Measurements from ENCODE around the gene TRABD2B.

Gene TRABD2B

DNA sequence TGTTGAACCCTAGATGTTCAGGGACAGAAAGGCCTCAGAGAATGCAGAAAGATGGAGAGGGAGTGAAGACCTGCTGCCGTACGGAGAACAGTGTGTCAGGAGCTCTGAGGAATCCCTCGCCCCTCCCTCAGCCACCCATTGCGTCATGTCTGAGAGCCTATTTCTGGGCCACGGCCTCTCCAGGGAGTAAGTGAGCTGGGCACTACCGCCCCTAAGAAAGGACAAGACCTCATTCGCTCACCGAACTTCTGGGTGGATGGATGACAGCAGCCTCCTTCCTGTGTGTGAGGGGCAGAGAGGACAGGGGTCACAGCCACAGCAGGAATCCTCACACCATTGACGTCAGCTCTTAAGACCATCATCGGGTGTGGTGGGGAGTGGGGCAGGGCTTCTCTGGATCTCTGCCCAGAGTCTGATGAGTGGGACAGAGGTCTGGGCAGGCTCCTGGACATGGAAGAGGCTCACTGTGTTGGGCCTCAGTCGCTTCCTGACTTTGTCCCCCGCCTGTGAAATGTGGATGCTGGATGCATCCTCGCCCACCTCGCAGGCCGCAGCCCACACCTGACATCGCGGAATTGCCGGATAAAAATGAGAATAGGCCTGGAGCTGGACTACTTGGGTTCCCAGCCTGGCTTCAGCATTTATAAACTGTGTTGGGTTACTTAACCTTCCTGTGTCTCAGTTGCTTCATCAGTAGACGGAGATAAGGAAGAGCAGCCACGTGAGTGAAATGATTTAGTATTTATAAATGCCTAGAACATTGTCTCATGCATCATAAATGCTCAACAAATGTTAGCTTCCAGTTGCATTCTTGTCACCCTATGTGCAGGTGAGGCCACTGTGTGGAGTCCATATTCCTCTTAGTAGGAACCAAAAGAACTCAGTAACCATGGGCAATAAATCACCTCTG is 238.6 kb downstream of the TRABD2B start:
- no peak for TF ChIP-seq RAD21 (IDR thresholded peaks at IDR 0.05; ENCODE audit: low read depth)
- no peak for TF ChIP-seq NFIC (IDR thresholded peaks at IDR 0.05)
- TF ChIP-seq EP300 (IDR thresholded peaks at IDR 0.05; ENCODE audit: borderline replicate concordance), result no peak
- TF ChIP-seq, protein P1, sequence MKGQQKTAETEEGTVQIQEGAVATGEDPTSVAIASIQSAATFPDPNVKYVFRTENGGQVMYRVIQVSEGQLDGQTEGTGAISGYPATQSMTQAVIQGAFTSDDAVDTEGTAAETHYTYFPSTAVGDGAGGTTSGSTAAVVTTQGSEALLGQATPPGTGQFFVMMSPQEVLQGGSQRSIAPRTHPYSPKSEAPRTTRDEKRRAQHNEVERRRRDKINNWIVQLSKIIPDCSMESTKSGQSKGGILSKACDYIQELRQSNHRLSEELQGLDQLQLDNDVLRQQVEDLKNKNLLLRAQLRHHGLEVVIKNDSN (IDR thresholded peaks at IDR 0.05), result no peak
- no peak for TF ChIP-seq YY1 (IDR thresholded peaks at IDR 0.05; ENCODE audit: low read depth)
- no peak for TF ChIP-seq TCF12 (IDR thresholded peaks at IDR 0.05; ENCODE audit: low read depth)
- no peak for TF ChIP-seq TEAD4 (IDR thresholded peaks at IDR 0.05)
- TF ChIP-seq CEBPB (IDR thresholded peaks at IDR 0.05), result no peak
- TF ChIP-seq CREB1 (IDR thresholded peaks at IDR 0.05; ENCODE audit: low read depth), result no peak
- TF ChIP-seq FOXM1 (IDR thresholded peaks at IDR 0.05; ENCODE audit: borderline replicate concordance, low read depth), result no peak
- no peak for TF ChIP-seq TAF1 (IDR thresholded peaks at IDR 0.05; ENCODE audit: low read depth)
- TF ChIP-seq, protein P2, sequence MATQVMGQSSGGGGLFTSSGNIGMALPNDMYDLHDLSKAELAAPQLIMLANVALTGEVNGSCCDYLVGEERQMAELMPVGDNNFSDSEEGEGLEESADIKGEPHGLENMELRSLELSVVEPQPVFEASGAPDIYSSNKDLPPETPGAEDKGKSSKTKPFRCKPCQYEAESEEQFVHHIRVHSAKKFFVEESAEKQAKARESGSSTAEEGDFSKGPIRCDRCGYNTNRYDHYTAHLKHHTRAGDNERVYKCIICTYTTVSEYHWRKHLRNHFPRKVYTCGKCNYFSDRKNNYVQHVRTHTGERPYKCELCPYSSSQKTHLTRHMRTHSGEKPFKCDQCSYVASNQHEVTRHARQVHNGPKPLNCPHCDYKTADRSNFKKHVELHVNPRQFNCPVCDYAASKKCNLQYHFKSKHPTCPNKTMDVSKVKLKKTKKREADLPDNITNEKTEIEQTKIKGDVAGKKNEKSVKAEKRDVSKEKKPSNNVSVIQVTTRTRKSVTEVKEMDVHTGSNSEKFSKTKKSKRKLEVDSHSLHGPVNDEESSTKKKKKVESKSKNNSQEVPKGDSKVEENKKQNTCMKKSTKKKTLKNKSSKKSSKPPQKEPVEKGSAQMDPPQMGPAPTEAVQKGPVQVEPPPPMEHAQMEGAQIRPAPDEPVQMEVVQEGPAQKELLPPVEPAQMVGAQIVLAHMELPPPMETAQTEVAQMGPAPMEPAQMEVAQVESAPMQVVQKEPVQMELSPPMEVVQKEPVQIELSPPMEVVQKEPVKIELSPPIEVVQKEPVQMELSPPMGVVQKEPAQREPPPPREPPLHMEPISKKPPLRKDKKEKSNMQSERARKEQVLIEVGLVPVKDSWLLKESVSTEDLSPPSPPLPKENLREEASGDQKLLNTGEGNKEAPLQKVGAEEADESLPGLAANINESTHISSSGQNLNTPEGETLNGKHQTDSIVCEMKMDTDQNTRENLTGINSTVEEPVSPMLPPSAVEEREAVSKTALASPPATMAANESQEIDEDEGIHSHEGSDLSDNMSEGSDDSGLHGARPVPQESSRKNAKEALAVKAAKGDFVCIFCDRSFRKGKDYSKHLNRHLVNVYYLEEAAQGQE (IDR thresholded peaks at IDR 0.05; ENCODE audit: low read depth), result no peak

DNA sequence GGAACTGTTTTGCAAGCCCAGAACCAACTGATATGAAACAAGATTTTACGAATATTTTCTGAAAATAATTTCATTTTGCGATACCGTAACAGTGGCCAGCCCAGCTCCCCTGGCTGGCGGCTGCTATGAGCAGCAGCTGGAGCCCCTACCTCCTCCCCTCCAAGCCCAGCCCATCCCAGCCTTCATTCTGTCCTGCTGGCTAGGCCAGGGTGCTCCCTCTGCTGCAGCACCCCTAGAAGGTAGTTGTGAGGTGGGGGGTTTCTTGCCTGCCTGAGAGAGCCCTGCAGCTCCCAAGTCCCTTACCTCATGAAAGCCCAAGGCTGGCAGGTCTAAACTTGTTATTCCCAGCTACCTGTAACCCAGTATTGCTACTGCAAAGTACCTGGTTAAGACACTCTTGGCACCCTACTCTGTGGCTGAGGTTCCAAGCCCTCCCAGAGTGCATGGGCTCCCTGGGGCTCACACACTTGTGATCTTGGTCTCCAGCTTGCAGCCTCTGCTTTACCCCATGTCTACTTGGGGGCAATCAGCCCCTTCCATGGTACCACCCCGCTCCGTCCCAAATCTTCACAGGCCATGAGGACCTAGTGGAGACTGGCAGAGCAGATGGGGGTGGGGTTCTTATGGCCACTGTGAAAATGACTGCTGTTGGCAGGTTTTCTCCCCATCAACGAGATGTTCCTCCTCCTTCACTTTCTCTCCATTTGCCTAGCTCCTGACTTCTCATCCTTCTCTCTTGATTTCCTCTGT is 239.8 kb downstream of the TRABD2B start:
- no peak for TF ChIP-seq RAD21 (IDR thresholded peaks at IDR 0.05; ENCODE audit: low read depth)
- TF ChIP-seq, protein P1 (IDR thresholded peaks at IDR 0.05), result no peak
- no peak for TF ChIP-seq FOXM1 (IDR thresholded peaks at IDR 0.05; ENCODE audit: borderline replicate concordance, low read depth)
- no peak for TF ChIP-seq TAF1 (IDR thresholded peaks at IDR 0.05; ENCODE audit: low read depth)
- TF ChIP-seq TCF12 (IDR thresholded peaks at IDR 0.05; ENCODE audit: low read depth), result no peak

DNA sequence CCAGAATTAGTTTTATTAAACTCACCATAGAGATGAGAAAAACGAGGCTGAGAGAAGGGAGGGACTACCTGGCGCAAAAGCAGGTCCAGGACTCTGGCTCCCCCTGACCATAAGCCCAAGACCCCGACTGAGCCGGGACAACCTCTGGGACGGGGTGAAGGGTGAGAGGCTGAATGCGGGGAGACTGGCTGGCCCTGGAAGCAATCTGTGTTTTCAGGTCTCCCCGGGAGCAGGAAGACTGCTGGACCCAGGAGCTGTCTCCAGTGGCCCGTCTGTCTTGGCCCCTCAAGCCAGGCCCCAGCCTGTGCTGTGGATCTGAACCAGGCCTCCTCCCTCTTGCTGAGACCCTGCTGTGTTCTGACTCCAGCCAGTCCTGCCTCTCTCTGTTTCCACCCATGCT is 240.8 kb downstream of the TRABD2B start:
- TF ChIP-seq EP300 (IDR thresholded peaks at IDR 0.05; ENCODE audit: borderline replicate concordance) (no peak), TCF12 (IDR thresholded peaks at IDR 0.05; ENCODE audit: low read depth) (no peak), YY1 (IDR thresholded peaks at IDR 0.05; ENCODE audit: low read depth) (no peak), RAD21 (IDR thresholded peaks at IDR 0.05; ENCODE audit: low read depth) (no peak), EGR1 (IDR thresholded peaks at IDR 0.05) (no peak), FOXM1 (IDR thresholded peaks at IDR 0.05; ENCODE audit: borderline replicate concordance, low read depth) (no peak), CREB1 (IDR thresholded peaks at IDR 0.05; ENCODE audit: low read depth) (no peak), ZBTB7A (IDR thresholded peaks at IDR 0.05; ENCODE audit: low read depth) (no peak), TAF1 (IDR thresholded peaks at IDR 0.05; ENCODE audit: low read depth) (no peak), TEAD4 (IDR thresholded peaks at IDR 0.05) (no peak), NFIC (IDR thresholded peaks at IDR 0.05) (no peak), CEBPB (IDR thresholded peaks at IDR 0.05) (no peak)
- TF ChIP-seq, protein P3, sequence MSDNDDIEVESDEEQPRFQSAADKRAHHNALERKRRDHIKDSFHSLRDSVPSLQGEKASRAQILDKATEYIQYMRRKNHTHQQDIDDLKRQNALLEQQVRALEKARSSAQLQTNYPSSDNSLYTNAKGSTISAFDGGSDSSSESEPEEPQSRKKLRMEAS (IDR thresholded peaks at IDR 0.05), result no peak
- TF ChIP-seq, protein P1 (IDR thresholded peaks at IDR 0.05), result no peak
- TF ChIP-seq, protein P2 (IDR thresholded peaks at IDR 0.05; ENCODE audit: low read depth), result no peak

DNA sequence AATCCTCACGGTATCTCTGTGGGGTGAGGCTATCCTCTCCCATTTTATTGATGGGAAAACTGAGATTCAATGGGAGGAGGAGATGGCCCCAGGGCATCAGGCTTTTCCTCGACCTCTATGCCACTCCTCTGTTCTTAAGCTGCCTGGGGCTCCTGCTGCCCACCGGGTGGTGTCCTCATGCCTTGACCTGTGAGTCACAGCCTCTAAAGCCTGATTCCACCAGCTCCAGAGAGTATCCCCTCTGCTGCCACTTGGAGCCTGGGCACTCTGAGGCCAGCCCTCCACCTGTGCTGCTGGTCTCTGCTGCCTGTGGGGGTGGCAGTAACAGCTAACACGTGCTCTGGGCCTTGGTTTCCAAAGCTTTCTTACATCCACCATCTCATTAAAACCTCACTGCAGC is 241.2 kb downstream of the TRABD2B start:
- TF ChIP-seq, protein P1 (IDR thresholded peaks at IDR 0.05), result no peak
- no peak for TF ChIP-seq NFIC (IDR thresholded peaks at IDR 0.05)
- no peak for TF ChIP-seq EP300 (IDR thresholded peaks at IDR 0.05; ENCODE audit: borderline replicate concordance)
- no peak for TF ChIP-seq TEAD4 (IDR thresholded peaks at IDR 0.05)
- TF ChIP-seq TAF1 (IDR thresholded peaks at IDR 0.05; ENCODE audit: low read depth), result no peak
- no peak for TF ChIP-seq YY1 (IDR thresholded peaks at IDR 0.05; ENCODE audit: low read depth)
- TF ChIP-seq ZBTB7A (IDR thresholded peaks at IDR 0.05; ENCODE audit: low read depth), result no peak
- TF ChIP-seq TCF12 (IDR thresholded peaks at IDR 0.05; ENCODE audit: low read depth), result no peak
- TF ChIP-seq FOXM1 (IDR thresholded peaks at IDR 0.05; ENCODE audit: borderline replicate concordance, low read depth), result no peak
- TF ChIP-seq CEBPB (IDR thresholded peaks at IDR 0.05), result no peak
- no peak for TF ChIP-seq EGR1 (IDR thresholded peaks at IDR 0.05)
- TF ChIP-seq, protein P2 (IDR thresholded peaks at IDR 0.05; ENCODE audit: low read depth), result no peak
- TF ChIP-seq, protein P3 (IDR thresholded peaks at IDR 0.05), result no peak
- TF ChIP-seq CREB1 (IDR thresholded peaks at IDR 0.05; ENCODE audit: low read depth), result no peak
- no peak for TF ChIP-seq RAD21 (IDR thresholded peaks at IDR 0.05; ENCODE audit: low read depth)
